Sigmoid colon (tissue), 7 donors: ENCODE results near the gene CD93. TPM values are rescaled to one million over a fixed set of nuclear protein-coding genes. Genes with fewer than 3 reads are reported as not detected.

ENCODE experiments used
- DNase-seq: peaks from one replicate; pipeline ENCODE4 v3.0.0-alpha.2; 2019
- H3K27ac ChIP-seq, 4 donors: fragments of 200-600 bp; sonication (generic); one replicate each; pipeline ENCODE4 v1.5.1; 2016 to 2019; ENCODE audit warnings: mild to moderate bottlenecking in 1 of 4
- H3K27me3 ChIP-seq, 3 donors: fragments of 200-600 bp; sonication (generic); one replicate each; pipeline ENCODE4 v1.5.1; 2019; ENCODE audit warnings: mild to moderate bottlenecking in 1 of 3
- H3K36me3 ChIP-seq, 4 donors: fragments of 200-600 bp; sonication (generic); one replicate each; pipeline ENCODE4 v1.5.1; 2016 to 2019
- H3K4me1 ChIP-seq, 4 donors: fragments of 200-600 bp; sonication (generic); one replicate each; pipeline ENCODE4 v1.5.1; 2017 to 2019
- H3K4me3 ChIP-seq, 4 donors: fragments of 200-600 bp; sonication (generic); one replicate each; pipeline ENCODE4 v1.5.1; 2017 to 2019; ENCODE audit warnings: mild to moderate bottlenecking in 2 of 4, moderate library complexity in 1 of 4
- H3K9me3 ChIP-seq, 4 donors: fragments of 200-600 bp in 3 of 4; sonication (generic) in 3 of 4; one replicate each; pipeline versions ENCODE4 v1.5.1 to v1.6.1; 2013 to 2019
- CTCF ChIP-seq, 4 experiments: fragments of 450-650 bp in 3 of 4; fragments of 200-600 bp in 1 of 4; IDR thresholded peaks; one replicate each; pipeline ENCODE4 v1.5.1; 2016 to 2019; ENCODE audit warnings: antibody characterized with exemption in 4 of 4, mild to moderate bottlenecking in 3 of 4, moderate library complexity in 2 of 4
- EP300 ChIP-seq, 4 donors: sonication (generic); formaldehyde crosslinking; IDR thresholded peaks; one replicate each; pipeline ENCODE4 v1.6.1; 2017; ENCODE audit warnings: antibody characterized with exemption in 4 of 4
- POLR2A ChIP-seq, 2 donors: fragments of 450-650 bp; IDR thresholded peaks; one replicate each; pipeline ENCODE4 v1.6.1; 2016; ENCODE audit warnings: antibody characterized with exemption in 2 of 2, mild to moderate bottlenecking in 2 of 2, moderate library complexity in 2 of 2
- POLR2AphosphoS5 ChIP-seq, 4 donors: sonication (generic); formaldehyde crosslinking; IDR thresholded peaks; one replicate each; pipeline ENCODE4 v1.6.1; 2017; ENCODE audit warnings: antibody characterized with exemption in 4 of 4
- WGBS, 2 donors: extraction: QIAGEN DNeasy Blood & Tissue Kit; methylation state at CpG; one replicate each; pipeline ENCODE4 v1.1.7; 2013; 5-methylcytosine and 5-hydroxymethylcytosine counted together
- intact Hi-C: fragments of 100-400 bp; cut with DNase I; formaldehyde crosslinking; loops from one replicate; pipeline ENCODE4 v1.15.1; 2023
- polyA plus RNA-seq, 3 donors: library from polyadenylated mRNA; stranded (reverse); fragments of 200-250 nt; gene quantifications; one replicate each; pipeline ENCODE4 v1.2.3, GENCODE V29; 2013
- total RNA-seq, 4 donors: library from RNA; depleted of rRNA; stranded (reverse); fragments of >200 nt; gene quantifications; one replicate each; pipeline ENCODE4 v1.1.0, GENCODE V29; 2016
- donor health status: healthy with polysubstance abuse.
- donor health status: Bipolar disorder and iron deficiency.
- donor health status: healthy.

Gene CD93
- total and polyA plus RNA-seq, 7 donors, result 1.8 to 27.2 (median 14.5) TPM

- 95 to 96% methylated on average over 11 of the region's 11 CpGs for WGBS, 2 donors
Measured at GRCh38 chr20:23036371-23036770, 49.8 kb downstream of the CD93 start.

GRCh38 chr20:23035731-23036130 lies 50.4 kb downstream of the CD93 start:
- Histone ChIP-seq H3K9me3 (no peaks in the 10 kb centered on the region), H3K27me3 (peaks cover 8 to 55% (median 20%) of the 10 kb centered on the region in 3 donors)
- intact Hi-C loops, result no loop called here

More at GRCh38 chr20:23036371-23036770, 49.8 kb downstream of the CD93 start:
- Histone ChIP-seq H3K4me3 (no peak overlapping the region), H3K9me3 (no peaks in the 10 kb centered on the region), H3K27ac (no peak overlapping the region), H3K36me3 (no peaks in the 10 kb centered on the region), H3K27me3 (peaks cover 8 to 55% (median 24%) of the 10 kb centered on the region in 3 donors), H3K4me1 (peaks cover 0 to 8% (median 1%) of the 10 kb centered on the region in 4 donors)
- TF ChIP-seq POLR2AphosphoS5 (IDR thresholded peaks at IDR 0.05) (no peak), POLR2A (IDR thresholded peaks at IDR 0.05) (no peak), CTCF (IDR thresholded peaks at IDR 0.05) (no peak), EP300 (IDR thresholded peaks at IDR 0.05) (no peak)
- no peak for DNase-seq
- intact Hi-C loops, result no loop called here

GRCh38 chr20:23034721-23035671 lies 51.1 kb downstream of the CD93 start, which contains the start of gene SSTR4:
TSS of gene SSTR4 (plus strand) at chr20:23035312. CDS start at chr20:23035484, 172 bp downstream.
- no peaks in the 10 kb centered on the region for H3K9me3 ChIP-seq
- TF ChIP-seq POLR2A (IDR thresholded peaks at IDR 0.05) (no peak), POLR2AphosphoS5 (IDR thresholded peaks at IDR 0.05) (no peak), EP300 (IDR thresholded peaks at IDR 0.05) (no peak), CTCF (IDR thresholded peaks at IDR 0.05) (no peak)
- 23 to 46% methylated on average over 83 of the region's 83 CpGs for WGBS, 2 donors
- no peaks in the 10 kb centered on the region for H3K36me3 ChIP-seq
- peaks cover 8 to 55% (median 20%) of the 10 kb centered on the region in 3 donors for H3K27me3 ChIP-seq
- no peak for DNase-seq
- peaks cover 0 to 8% (median 1%) of the 10 kb centered on the region in 4 donors for H3K4me1 ChIP-seq
- intact Hi-C loops, result no loop called here
- no peak within 1 kb of the TSS for H3K4me3 ChIP-seq
- no peak within 1 kb of the TSS for H3K27ac ChIP-seq

More at GRCh38 chr20:23035731-23036130, 50.4 kb downstream of the CD93 start:
- Histone ChIP-seq H3K4me3 (no peak overlapping the region), H3K36me3 (no peaks in the 10 kb centered on the region), H3K27ac (no peak overlapping the region), H3K4me1 (peaks cover 0 to 8% (median 1%) of the 10 kb centered on the region in 4 donors)
- 92 to 96% methylated on average over 41 of the region's 41 CpGs for WGBS, 2 donors
- TF ChIP-seq POLR2AphosphoS5 (IDR thresholded peaks at IDR 0.05) (no peak), POLR2A (IDR thresholded peaks at IDR 0.05) (no peak), CTCF (IDR thresholded peaks at IDR 0.05) (no peak), EP300 (IDR thresholded peaks at IDR 0.05) (no peak)
- no peak for DNase-seq

- Histone ChIP-seq H3K4me3 (no peak overlapping the region), H3K4me1 (no peaks in the 10 kb centered on the region), H3K9me3 (no peaks in the 10 kb centered on the region), H3K27me3 (peaks cover 8 to 55% (median 20%) of the 10 kb centered on the region in 3 donors), H3K36me3 (no peaks in the 10 kb centered on the region), H3K27ac (no peak overlapping the region)
- no peak for DNase-seq
- TF ChIP-seq POLR2A (IDR thresholded peaks at IDR 0.05), result no peak
- no peak for TF ChIP-seq EP300 (IDR thresholded peaks at IDR 0.05)
- WGBS, 2 donors, result 65 to 89% methylated on average over 4 of the region's 4 CpGs
- intact Hi-C loops, result no loop called here
Measured at GRCh38 chr20:23033918-23034317, 52.2 kb downstream of the CD93 start.

GRCh38 chr20:23032750-23033078 lies 53.4 kb downstream of the CD93 start:
- intact Hi-C loops, result no loop called here
- Histone ChIP-seq H3K4me1 (no peaks in the 10 kb centered on the region), H3K36me3 (no peaks in the 10 kb centered on the region), H3K4me3 (no peak overlapping the region), H3K27me3 (peaks cover 8 to 49% (median 20%) of the 10 kb centered on the region in 3 donors), H3K9me3 (no peaks in the 10 kb centered on the region), H3K27ac (no peak overlapping the region)
- 48 to 78% methylated on average over 5 of the region's 5 CpGs for WGBS, 2 donors
- no peak for DNase-seq
- no peak for TF ChIP-seq EP300 (IDR thresholded peaks at IDR 0.05)
- TF ChIP-seq POLR2AphosphoS5 (IDR thresholded peaks at IDR 0.05), result no peak
- TF ChIP-seq POLR2A (IDR thresholded peaks at IDR 0.05), result no peak
- TF ChIP-seq CTCF (IDR thresholded peaks at IDR 0.05), result no peak
